Tibial nerve (tissue), 4 donors: ENCODE measurements around the gene SCGB2B2. TPM values are rescaled to one million over a fixed set of nuclear protein-coding genes. Genes with fewer than 3 reads are reported as not detected.
A peak's percentile ranks its signal among the peaks of the same experiment; 100 is the strongest.

Experiments
- DNase-seq, 2 donors: peaks; one replicate each; pipeline ENCODE4 v3.0.0-alpha.2; 2019; ENCODE audit warnings: low spot score in 2 of 2
- H3K27ac ChIP-seq, 4 donors: fragments of 200-600 bp; sonication (generic) in 3 of 4; one replicate each; pipeline ENCODE4 v1.5.1; 2017 to 2019; ENCODE audit warnings: mild to moderate bottlenecking in 1 of 4
- H3K27me3 ChIP-seq, 2 donors: fragments of 200-600 bp; sonication (generic) in 1 of 2; one replicate each; pipeline versions ENCODE4 v1.5.1 to v1.6.0; 2017 to 2019
- H3K36me3 ChIP-seq, 3 donors: fragments of 200-600 bp; sonication (generic); one replicate each; pipeline ENCODE4 v1.5.1; 2018 to 2019
- H3K4me1 ChIP-seq, 4 donors: fragments of 200-600 bp; sonication (generic) in 3 of 4; one replicate each; pipeline ENCODE4 v1.5.1; 2017 to 2019
- H3K4me3 ChIP-seq, 4 donors: fragments of 200-600 bp; sonication (generic) in 3 of 4; one replicate each; pipeline ENCODE4 v1.5.1; 2017 to 2019; ENCODE audit warnings: mild to moderate bottlenecking in 1 of 4, moderate library complexity in 1 of 4
- H3K9me3 ChIP-seq, 4 donors: fragments of 200-600 bp; sonication (generic) in 3 of 4; one replicate each; pipeline ENCODE4 v1.5.1; 2017 to 2019
- EP300 ChIP-seq, 2 donors: sonication (generic); formaldehyde crosslinking; IDR thresholded peaks; one replicate each; pipeline ENCODE4 v1.6.1; 2017; ENCODE audit warnings: antibody characterized with exemption in 2 of 2, mild to moderate bottlenecking in 1 of 2
- POLR2A ChIP-seq, 2 donors: fragments of 450-650 bp; IDR thresholded peaks; one replicate each; pipeline ENCODE4 v1.6.1; 2017; ENCODE audit warnings: antibody characterized with exemption in 2 of 2, mild to moderate bottlenecking in 2 of 2, moderate library complexity in 2 of 2
- WGBS, 2 donors: methylation state at CpG; one replicate each; pipeline ENCODE4 v1.1.5; 2018; 5-methylcytosine and 5-hydroxymethylcytosine counted together
- total RNA-seq, 4 donors: library from RNA; depleted of rRNA; stranded (reverse); fragments of >200 nt; gene quantifications; one replicate each; pipeline ENCODE4 v1.1.0, GENCODE V29; 2016
- TF ChIP-seq, protein P1 (sequence below), 5 experiments: fragments of 200-600 bp in 3 of 5; fragments of 450-650 bp in 2 of 5; sonication (generic) in 3 of 5; IDR thresholded peaks; one replicate each; pipeline ENCODE4 v1.5.1; 2016 to 2019; ENCODE audit warnings: antibody characterized with exemption in 5 of 5, mild to moderate bottlenecking in 3 of 5, moderate library complexity in 2 of 5

Gene SCGB2B2
- total RNA-seq, 4 donors from 2014 or later: 0.21 to 1.4 (median 0.71) TPM

DNA sequence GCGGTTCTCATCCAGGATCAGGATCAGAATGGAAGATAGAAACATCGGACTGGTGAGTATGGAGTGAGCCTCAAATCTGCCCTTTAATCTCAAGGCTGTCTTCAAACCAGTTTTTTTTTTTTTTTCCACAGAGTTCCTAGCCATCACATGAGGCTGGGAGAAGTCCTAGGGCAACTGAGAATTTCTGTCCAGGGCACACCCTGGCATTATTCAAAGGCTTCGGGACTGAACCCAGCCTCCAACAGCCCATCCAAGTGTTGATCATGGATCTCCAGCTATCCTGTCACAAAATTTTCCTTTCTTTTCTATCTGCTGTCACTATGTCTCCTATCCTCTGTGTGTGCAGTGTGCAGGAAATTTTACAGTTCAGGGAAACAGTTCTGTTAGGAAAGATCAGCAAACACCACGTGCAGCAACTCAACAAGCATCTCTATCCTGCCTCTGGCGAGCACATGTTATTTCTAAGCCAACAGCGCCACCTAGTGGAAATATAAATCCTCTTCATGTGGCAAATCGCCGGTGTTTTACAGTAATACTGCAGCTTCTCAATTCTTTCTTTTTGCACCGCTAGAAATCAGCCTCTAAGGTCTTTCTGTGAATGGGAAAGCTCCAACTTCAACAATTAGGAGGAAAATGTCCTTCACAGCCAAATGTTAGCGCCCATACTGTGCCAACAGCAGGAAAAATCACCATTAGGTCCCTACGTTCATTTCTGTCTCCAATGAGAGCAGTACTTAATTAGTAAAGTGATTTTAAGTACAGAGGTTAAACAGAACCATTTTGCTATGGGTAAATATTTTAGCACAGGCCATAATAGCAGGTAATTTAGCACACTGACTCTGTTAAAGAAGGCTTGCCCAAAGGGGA is 35.7 kb upstream of the SCGB2B2 start:
- TF ChIP-seq, protein P1, sequence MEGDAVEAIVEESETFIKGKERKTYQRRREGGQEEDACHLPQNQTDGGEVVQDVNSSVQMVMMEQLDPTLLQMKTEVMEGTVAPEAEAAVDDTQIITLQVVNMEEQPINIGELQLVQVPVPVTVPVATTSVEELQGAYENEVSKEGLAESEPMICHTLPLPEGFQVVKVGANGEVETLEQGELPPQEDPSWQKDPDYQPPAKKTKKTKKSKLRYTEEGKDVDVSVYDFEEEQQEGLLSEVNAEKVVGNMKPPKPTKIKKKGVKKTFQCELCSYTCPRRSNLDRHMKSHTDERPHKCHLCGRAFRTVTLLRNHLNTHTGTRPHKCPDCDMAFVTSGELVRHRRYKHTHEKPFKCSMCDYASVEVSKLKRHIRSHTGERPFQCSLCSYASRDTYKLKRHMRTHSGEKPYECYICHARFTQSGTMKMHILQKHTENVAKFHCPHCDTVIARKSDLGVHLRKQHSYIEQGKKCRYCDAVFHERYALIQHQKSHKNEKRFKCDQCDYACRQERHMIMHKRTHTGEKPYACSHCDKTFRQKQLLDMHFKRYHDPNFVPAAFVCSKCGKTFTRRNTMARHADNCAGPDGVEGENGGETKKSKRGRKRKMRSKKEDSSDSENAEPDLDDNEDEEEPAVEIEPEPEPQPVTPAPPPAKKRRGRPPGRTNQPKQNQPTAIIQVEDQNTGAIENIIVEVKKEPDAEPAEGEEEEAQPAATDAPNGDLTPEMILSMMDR (IDR thresholded peaks at IDR 0.05): peak; percentile 55 to 80 (median 72)
- TF ChIP-seq POLR2A (IDR thresholded peaks at IDR 0.05) (no peak), EP300 (IDR thresholded peaks at IDR 0.05) (no peak)
- Histone ChIP-seq H3K4me3 (no peak overlapping the region), H3K4me1 (no peaks in the 10 kb centered on the region), H3K9me3 (peaks cover 0 to 33% (median 2%) of the 10 kb centered on the region in 4 donors), H3K27me3 (no peaks in the 10 kb centered on the region), H3K27ac (no peak overlapping the region), H3K36me3 (no peaks in the 10 kb centered on the region)
- WGBS, 2 donors: 37% methylated on average over 11 of the region's 11 CpGs
- peak in 1 of 2 donors; percentile 53 for DNase-seq

DNA sequence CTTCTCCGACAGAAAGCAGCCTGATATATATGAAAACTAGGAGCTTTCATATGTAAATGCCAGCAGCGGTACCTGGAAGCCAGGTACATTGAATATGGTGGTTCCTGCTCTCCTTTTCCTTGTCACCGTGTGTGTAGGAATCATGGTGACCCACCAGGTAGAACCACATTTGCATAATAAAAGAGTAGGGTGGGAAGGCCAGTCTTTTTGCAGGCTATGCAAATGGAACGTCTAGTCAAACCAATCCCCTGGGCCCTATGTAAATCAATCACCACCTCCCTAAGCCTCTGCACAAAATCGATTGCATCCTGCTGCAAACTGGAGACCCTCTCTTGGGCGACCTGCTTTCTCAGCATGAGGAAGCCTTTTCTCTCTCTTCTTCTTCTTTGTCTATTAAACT is 34.9 kb upstream of the SCGB2B2 start:
- TF ChIP-seq EP300 (IDR thresholded peaks at IDR 0.05): no peak
- TF ChIP-seq, protein P1 (IDR thresholded peaks at IDR 0.05): no peak
- no peak for TF ChIP-seq POLR2A (IDR thresholded peaks at IDR 0.05)
- WGBS, 2 donors: 66 to 68% methylated on average over 6 of the region's 6 CpGs

DNA sequence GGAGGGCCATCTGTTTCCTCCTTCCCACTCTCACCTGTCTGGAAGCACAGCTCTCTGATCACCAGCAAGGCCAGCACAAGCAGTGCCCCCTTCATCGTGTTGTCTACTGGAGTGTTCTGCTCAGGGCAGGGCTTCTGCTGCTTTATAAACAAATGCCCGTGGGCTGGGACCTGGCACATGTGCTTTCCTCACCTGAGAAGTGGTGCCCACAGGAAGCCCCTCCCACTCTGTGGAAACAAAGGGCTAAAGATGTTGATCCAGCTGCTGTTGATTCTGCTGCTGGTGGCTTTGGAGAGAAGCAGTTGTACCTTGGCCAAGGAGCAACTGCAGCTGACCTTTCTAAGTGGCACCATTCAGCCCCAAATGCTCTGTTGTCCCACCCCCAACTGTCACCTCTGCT is 30.7 kb upstream of the SCGB2B2 start:
- H3K4me1 ChIP-seq: no peaks in the 10 kb centered on the region
- no peak overlapping the region for H3K4me3 ChIP-seq
- WGBS, 2 donors: 63 to 71% methylated on average over 2 of the region's 2 CpGs
- H3K27me3 ChIP-seq: no peaks in the 10 kb centered on the region
- H3K27ac ChIP-seq: no peak overlapping the region
- no peaks in the 10 kb centered on the region for H3K36me3 ChIP-seq
- H3K9me3 ChIP-seq: peaks cover 0 to 27% (median 0%) of the 10 kb centered on the region in 4 donors
- DNase-seq: no peak
- TF ChIP-seq, protein P1 (IDR thresholded peaks at IDR 0.05): no peak
- TF ChIP-seq EP300 (IDR thresholded peaks at IDR 0.05): no peak

More for the DNA sequence above, 34.9 kb upstream of the SCGB2B2 start:
- no peak overlapping the region for H3K27ac ChIP-seq
- no peak for DNase-seq
- H3K36me3 ChIP-seq: no peaks in the 10 kb centered on the region
- no peak overlapping the region for H3K4me3 ChIP-seq
- H3K27me3 ChIP-seq: no peaks in the 10 kb centered on the region
- H3K4me1 ChIP-seq: no peaks in the 10 kb centered on the region
- H3K9me3 ChIP-seq: peaks cover 0 to 40% (median 2%) of the 10 kb centered on the region in 4 donors

DNA sequence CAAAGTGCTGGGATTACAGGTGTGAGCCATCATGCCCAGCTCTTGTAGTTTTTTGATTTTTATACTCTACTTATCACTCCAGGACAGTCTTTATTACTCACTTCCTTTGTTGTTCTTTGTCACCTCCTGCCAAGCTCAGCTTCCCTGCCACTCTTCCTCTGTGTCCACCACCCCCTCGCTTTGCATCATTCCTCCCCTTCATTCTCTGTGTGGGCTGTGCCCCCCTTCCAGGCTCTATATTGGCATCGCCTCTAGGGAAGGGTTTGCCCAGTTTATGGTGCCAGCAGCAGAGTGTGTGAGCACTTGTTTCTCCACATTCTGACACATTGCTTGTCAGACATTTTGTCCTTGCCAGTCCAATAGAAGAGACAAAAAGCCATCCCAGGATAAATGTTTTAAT is 15.6 kb upstream of the SCGB2B2 start:
- H3K27ac ChIP-seq: no peak overlapping the region
- no peaks in the 10 kb centered on the region for H3K27me3 ChIP-seq
- peaks cover 0 to 63% (median 10%) of the 10 kb centered on the region in 4 donors for H3K9me3 ChIP-seq
- H3K36me3 ChIP-seq: no peaks in the 10 kb centered on the region
- no peak for TF ChIP-seq POLR2A (IDR thresholded peaks at IDR 0.05)
- TF ChIP-seq, protein P1 (IDR thresholded peaks at IDR 0.05): no peak
- no peak for TF ChIP-seq EP300 (IDR thresholded peaks at IDR 0.05)
- DNase-seq: no peak
- H3K4me3 ChIP-seq: no peak overlapping the region
- 52 to 54% methylated on average over 2 of the region's 2 CpGs for WGBS, 2 donors
- no peaks in the 10 kb centered on the region for H3K4me1 ChIP-seq

DNA sequence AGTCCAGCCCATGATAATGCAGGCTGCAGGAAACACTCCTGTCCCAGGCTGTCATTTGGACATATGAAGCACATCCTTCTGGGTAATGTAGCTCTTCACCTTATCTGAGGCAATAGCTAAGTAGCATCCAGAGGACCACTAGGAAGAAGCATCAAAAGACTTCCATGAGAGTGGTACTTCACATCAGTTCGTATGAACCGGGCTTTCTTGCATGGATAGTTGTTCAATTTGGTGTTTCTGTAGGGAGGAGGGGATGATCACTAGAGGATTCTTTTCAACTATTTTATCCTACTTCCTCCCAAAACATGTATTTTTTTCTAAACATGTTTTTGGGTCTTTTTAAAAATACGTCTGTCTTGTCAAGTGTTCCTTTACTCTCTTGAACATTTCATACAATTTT is 13.4 kb upstream of the SCGB2B2 start:
- TF ChIP-seq, protein P1 (IDR thresholded peaks at IDR 0.05): no peak
- 89% methylated on average over 3 of the region's 3 CpGs for WGBS, 2 donors

More for the DNA sequence above, 13.4 kb upstream of the SCGB2B2 start:
- no peak for DNase-seq
- Histone ChIP-seq H3K27ac (no peak overlapping the region), H3K27me3 (no peaks in the 10 kb centered on the region), H3K36me3 (peaks cover 0 to 13% (median 0%) of the 10 kb centered on the region in 3 donors), H3K9me3 (peaks cover 0 to 71% (median 18%) of the 10 kb centered on the region in 4 donors), H3K4me1 (no peaks in the 10 kb centered on the region), H3K4me3 (no peak overlapping the region)
